Peyer's patch (tissue), 4 donors: ENCODE data around the gene KMT2E.

Experiments used
- CTCF ChIP-seq, 6 experiments: fragments of 450-650 bp in 4 of 6; fragments of 200-600 bp in 2 of 6; sonication (generic) in 1 of 6; IDR thresholded peaks; one replicate each; pipeline ENCODE4 v1.5.1; 2017 to 2019; ENCODE audit warnings: antibody characterized with exemption in 6 of 6, mild to moderate bottlenecking in 3 of 6, moderate library complexity in 1 of 6
- POLR2A ChIP-seq, 2 donors: fragments of 450-650 bp; IDR thresholded peaks; one replicate each; pipeline ENCODE4 v1.5.1; 2017; ENCODE audit warnings: antibody characterized with exemption in 2 of 2, mild to moderate bottlenecking in 2 of 2, moderate library complexity in 2 of 2

- TF ChIP-seq CTCF (IDR thresholded peaks at IDR 0.05), result peak in 1 of 6 experiments; percentile 10
- TF ChIP-seq POLR2A (IDR thresholded peaks at IDR 0.05), result no peak
Measured at GRCh38 chr7:104973909-104974415, 40.0 kb upstream of the KMT2E start.
